WI38 (cell line): ENCODE measurements around the gene KCNJ18.
"Not testable (repeated sequence)": the region's sequence is repeated elsewhere in the genome, so short reads cannot be mapped to it uniquely, and the experiment has no call there.

Experiments used
- H3K4me3 ChIP-seq: 2 replicates; pipeline ENCODE4 v1.5.1; 2011; ENCODE audit warnings: low read depth, mild to moderate bottlenecking, control low read depth, low read length
- TF ChIP-seq, protein P1 (sequence below): IDR thresholded peaks from 2 replicates; pipeline ENCODE4 v1.5.1; 2012; ENCODE audit warnings: low read depth, mild to moderate bottlenecking, control low read depth, low read length

KCNJ18 gene

GRCh38 chr17:21699573-21700236 lies 7.4 kb downstream of the KCNJ18 start:
- not testable (repeated sequence) for H3K4me3 ChIP-seq

DNA sequence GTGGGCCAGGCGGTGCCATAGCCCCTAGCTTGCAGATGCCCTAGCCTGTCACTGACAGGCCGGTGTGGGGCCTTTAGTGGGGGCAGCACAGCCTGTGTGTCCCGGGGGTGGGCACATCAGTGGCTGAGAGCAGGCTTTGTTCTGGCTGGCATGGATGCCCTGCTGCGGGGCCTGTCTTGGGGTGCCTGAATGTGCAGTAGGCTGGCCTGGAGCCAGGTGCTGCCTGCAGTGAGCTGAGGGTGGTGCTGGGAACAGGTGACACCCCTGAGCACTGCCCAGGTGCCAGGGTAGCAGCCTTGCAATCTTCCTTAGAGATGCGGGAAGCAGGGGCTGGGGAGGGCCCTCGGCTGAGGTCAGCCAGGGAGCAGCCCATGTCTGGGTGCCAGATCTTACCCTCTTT lies 8.8 kb downstream of the KCNJ18 start:
- not testable (repeated sequence) for H3K4me3 ChIP-seq

GRCh38 chr17:21702029-21702428 lies 9.7 kb downstream of the KCNJ18 start:
- not testable (repeated sequence) for H3K4me3 ChIP-seq

- not testable (repeated sequence) for H3K4me3 ChIP-seq
Measured at GRCh38 chr17:21702521-21702920, 10.2 kb downstream of the KCNJ18 start.

DNA sequence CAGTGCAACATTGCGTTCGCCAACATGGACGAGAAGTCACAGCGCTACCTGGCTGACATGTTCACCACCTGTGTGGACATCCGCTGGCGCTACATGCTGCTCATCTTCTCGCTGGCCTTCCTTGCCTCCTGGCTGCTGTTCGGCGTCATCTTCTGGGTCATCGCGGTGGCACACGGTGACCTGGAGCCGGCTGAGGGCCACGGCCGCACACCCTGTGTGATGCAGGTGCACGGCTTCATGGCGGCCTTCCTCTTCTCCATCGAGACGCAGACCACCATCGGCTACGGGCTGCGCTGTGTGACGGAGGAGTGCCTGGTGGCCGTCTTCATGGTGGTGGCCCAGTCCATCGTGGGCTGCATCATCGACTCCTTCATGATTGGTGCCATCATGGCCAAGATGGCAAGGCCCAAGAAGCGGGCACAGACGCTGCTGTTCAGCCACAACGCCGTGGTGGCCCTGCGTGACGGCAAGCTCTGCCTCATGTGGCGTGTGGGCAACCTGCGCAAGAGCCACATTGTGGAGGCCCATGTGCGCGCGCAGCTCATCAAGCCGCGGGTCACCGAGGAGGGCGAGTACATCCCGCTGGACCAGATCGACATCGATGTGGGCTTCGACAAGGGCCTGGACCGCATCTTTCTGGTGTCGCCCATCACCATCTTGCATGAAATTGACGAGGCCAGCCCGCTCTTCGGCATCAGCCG lies 10.8 kb downstream of the KCNJ18 start:
- H3K4me3 ChIP-seq, result not testable (repeated sequence)

DNA sequence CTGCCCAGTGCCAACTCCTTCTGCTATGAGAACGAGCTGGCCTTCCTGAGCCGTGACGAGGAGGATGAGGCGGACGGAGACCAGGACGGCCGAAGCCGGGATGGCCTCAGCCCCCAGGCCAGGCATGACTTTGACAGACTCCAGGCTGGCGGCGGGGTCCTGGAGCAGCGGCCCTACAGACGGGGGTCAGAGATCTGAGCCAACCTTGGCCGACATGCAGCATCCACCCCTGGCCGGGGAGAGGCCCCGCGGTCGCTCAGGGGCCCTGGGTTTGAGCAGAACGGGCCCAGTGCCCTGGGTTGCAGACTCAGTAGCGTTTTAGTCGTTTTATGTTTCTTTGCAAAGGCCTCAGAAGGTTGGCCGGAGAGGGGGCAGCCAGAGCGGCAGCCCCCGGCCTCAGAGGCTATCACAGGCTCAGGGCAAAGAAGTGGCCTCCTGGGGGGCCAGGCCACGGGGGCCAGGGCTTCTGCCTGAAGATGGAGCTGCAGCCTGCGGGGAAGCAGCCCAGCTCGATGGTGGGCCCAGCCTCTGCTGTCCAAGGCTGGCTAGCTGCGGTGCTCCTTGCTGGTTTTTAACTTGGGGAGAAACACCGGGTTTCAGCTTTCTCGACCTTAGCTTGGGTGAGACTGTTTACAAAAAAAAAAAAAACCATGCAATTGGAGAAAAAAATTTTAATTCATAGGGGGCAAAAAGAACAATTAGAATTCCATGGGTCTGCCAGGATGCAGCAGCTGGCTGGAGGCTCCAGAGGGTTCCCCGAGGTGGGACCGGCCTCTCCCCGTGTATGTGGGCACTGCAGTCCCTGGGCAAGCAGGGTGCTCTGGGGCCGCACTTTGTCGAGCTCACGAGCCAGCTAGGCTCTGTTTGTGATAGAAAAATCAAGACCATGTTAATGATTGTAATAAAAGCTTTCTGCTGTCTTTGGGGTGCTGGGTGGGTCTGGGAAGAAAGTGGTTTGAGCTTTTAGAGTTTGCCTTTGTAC lies 11.9 kb downstream of the KCNJ18 start:
- H3K4me3 ChIP-seq, result not testable (repeated sequence)

- TF ChIP-seq, protein P1, sequence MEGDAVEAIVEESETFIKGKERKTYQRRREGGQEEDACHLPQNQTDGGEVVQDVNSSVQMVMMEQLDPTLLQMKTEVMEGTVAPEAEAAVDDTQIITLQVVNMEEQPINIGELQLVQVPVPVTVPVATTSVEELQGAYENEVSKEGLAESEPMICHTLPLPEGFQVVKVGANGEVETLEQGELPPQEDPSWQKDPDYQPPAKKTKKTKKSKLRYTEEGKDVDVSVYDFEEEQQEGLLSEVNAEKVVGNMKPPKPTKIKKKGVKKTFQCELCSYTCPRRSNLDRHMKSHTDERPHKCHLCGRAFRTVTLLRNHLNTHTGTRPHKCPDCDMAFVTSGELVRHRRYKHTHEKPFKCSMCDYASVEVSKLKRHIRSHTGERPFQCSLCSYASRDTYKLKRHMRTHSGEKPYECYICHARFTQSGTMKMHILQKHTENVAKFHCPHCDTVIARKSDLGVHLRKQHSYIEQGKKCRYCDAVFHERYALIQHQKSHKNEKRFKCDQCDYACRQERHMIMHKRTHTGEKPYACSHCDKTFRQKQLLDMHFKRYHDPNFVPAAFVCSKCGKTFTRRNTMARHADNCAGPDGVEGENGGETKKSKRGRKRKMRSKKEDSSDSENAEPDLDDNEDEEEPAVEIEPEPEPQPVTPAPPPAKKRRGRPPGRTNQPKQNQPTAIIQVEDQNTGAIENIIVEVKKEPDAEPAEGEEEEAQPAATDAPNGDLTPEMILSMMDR, result no peak
- H3K4me3 ChIP-seq, result no peak overlapping the region
Measured at GRCh38 chr17:21705021-21705601, 12.8 kb downstream of the KCNJ18 start.

DNA sequence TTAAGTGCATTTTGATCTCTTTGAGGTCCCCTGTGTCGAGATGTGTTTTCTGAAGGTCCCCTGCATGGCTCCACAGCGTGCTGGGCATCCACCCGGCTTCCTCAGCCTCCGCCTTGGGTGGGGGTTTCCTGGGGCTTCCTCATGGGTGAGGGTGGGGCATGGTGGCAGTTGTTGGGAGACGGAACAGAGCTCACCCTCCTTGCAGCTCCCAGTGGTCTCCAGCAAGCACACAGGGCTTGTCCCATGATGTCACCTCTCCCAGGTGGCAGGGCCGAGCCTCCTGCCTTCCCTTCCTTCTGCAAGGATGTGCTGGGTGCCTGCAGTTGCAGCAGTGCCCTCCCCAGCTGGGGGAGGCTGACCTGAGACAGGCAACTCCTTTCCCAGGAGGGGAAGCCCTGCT lies 13.4 kb downstream of the KCNJ18 start:
- H3K4me3 ChIP-seq, result not testable (repeated sequence)

DNA sequence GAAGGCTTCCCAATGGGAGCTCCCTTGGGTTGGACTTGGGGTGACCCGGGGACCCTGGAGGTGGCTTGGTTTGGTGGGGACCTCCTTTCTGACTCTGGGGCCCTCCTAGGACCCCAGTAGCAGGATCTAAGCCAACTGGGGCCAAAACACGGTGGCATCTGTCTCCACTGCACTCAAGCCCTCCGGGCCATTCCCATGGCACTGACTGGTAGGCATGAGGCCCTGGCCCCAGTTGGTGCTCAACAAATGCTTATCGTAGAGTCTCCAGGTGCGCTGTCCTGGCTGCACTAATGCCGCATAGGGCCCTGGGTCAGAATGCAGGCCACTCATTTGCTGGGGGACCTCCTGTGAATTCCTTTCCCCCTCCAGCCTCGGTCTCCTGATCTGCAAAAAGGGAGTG lies 14.2 kb downstream of the KCNJ18 start:
- not testable (repeated sequence) for H3K4me3 ChIP-seq

- not testable (repeated sequence) for H3K4me3 ChIP-seq
Measured at GRCh38 chr17:21707131-21707530, 14.8 kb downstream of the KCNJ18 start.

- not testable (repeated sequence) for H3K4me3 ChIP-seq
Measured at GRCh38 chr17:21707711-21708611, 15.6 kb downstream of the KCNJ18 start.

DNA sequence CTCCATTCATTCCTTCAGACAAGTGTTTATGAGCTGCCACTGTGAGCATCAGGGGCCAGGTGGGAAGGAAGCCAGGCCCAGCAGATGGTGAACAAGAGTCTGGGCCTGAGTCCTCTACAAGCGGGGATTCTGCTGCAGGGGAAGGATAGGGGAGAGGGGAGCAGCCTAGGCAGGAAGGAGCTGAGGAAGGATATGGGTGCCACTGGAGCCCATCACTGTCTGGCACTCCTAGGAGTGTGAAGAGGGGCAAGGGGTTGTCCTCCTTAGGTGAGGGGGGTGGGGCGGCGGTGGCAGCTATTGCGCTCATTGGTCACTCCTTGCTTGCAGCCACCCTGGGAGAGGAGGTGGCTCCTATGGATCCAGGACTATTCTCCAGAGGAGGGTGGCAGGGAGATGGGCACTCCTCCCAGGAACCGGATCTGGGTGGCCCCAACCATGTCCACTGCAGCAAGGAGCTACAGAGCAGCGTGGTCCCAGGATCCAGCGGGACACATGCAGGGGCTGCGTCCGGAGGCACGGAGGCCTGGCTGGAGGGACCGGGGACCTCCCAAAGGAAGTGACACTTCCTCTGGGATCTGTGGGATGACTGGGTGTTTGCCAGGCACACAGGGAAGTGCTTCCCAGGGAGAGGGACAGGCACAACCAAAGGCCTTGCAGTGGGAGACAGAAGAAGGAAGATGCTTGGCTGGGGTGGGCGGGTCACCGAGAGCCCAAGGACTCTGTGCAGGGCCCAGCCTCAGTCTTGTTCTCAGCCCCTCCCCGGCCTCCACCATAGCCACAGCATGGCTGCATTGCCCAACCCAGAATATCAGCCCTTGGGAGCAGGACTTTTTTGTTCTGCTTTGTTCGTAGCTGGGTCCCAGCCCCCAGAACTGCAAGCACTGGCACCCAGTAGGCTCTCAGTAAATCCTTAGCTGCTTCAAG lies 16.6 kb downstream of the KCNJ18 start:
- H3K4me3 ChIP-seq, result not testable (repeated sequence)

- not testable (repeated sequence) for H3K4me3 ChIP-seq
Measured at GRCh38 chr17:21709994-21710393, 17.7 kb downstream of the KCNJ18 start.

DNA sequence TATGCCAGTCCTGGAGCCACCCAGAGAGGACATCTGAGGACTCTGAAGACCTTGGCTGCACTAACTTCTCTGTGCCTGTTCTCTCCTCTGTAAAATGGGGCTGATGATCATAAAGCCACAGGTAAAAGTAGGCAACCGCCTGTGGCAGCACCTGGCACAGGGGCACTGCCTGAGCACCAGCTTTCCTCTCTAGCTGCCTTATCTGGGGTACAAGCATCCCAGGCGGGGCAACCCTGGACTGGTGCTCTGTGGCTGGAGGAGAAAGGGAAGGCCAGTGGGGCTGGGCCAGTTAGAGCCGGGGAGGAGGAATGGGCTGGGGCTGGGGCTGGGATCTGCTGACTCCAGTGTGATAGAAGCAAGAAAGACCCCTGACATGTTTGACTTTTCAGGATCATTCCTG lies 18.2 kb downstream of the KCNJ18 start:
- not testable (repeated sequence) for H3K4me3 ChIP-seq
